GM20000 (cell line): ENCODE measurements around the gene PRDM16.

ENCODE experiments used
- DNase-seq: peaks from one replicate; pipeline ENCODE4 v3.0.0; 2012; ENCODE audit warnings: low spot score
- CTCF ChIP-seq: IDR thresholded peaks from 2 replicates; pipeline ENCODE4 v1.5.1; 2012; ENCODE audit warnings: mild to moderate bottlenecking, control low read depth; ENCODE audit errors: extremely low read depth, missing control alignments

PRDM16 gene

GRCh38 chr1:3396411-3396810 is 327.4 kb downstream of the PRDM16 start:
- DNase-seq = no peak
- no peak for TF ChIP-seq CTCF

GRCh38 chr1:3397311-3397710 is 328.3 kb downstream of the PRDM16 start:
- no peak for DNase-seq
- TF ChIP-seq CTCF = no peak

DNA sequence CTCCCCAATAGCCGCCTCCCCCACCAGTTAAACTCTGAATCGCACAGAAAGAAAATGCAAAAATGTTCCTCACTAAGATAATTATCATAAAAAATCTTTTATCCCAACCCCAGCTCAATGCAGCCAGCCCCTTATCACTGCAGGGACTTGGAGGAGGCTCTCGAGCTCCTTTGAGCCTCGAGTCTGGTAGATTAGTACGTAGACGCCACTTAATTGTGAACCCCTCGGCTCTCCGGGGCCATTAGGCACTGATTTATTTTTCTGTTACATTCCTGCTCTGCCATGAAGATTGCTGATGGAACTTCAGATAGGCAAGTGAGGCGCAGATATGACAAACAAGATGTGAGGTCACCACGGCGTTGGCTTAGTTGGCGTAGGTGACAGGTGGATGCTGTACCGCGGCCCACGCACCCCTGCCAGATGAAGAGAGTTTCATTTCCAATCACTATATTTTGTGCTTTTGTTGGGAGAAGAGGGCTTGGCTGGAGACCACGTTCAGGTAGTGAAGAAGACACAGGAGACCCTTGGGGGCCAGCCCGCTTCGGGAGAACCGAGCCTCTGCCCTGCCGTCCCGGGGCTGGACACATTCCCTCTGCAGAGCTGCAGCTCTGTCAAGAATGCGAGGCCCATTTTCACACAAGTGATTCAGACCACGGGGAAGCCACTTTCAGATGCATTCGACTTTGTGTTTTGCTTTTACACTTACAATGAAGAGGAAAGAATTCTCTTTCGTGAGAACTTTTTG is 329.6 kb downstream of the PRDM16 start:
- no peak for DNase-seq
- no peak for TF ChIP-seq CTCF

GRCh38 chr1:3399732-3400131 is 330.7 kb downstream of the PRDM16 start:
- no peak for TF ChIP-seq CTCF
- DNase-seq = no peak

GRCh38 chr1:3401585-3402257 is 332.7 kb downstream of the PRDM16 start:
- TF ChIP-seq CTCF = no peak

GRCh38 chr1:3402258-3403010 is 333.4 kb downstream of the PRDM16 start:
- TF ChIP-seq CTCF = no peak
- no peak for DNase-seq

More at GRCh38 chr1:3401585-3402257, 332.7 kb downstream of the PRDM16 start:
- no peak for DNase-seq

DNA sequence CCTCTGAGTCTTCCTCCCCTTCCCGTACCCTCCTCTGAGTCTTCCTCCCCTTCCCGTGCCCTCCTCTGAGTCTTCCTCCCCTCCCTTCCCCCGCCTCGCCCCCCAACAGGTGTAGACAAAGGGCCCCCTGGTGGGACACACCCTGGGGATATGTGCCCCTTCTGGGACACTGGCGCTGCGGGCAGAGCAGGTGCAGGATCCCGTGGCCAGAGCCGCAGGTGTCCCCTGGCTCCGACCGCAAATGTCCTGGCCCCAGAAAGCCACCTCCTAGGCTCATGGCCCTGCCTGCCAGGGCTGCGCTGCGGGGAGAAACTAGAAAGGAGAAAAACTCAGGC is 334.0 kb downstream of the PRDM16 start:
- DNase-seq = no peak

More for the DNA sequence above, 334.0 kb downstream of the PRDM16 start:
- no peak for TF ChIP-seq CTCF
